Stomach (tissue), 4 donors: Measurements from ENCODE around the gene NXT1.

ENCODE experiments used
- POLR2A ChIP-seq, 4 donors: fragments of 450-650 bp; IDR thresholded peaks; one replicate each; pipeline ENCODE4 v1.6.1; 2016; ENCODE audit warnings: antibody characterized with exemption in 4 of 4, control low read depth in 2 of 4, mild to moderate bottlenecking in 1 of 4, moderate library complexity in 1 of 4
- TF ChIP-seq, protein P1 (sequence below), 7 experiments: fragments of 450-650 bp in 4 of 7; fragments of 200-600 bp in 3 of 7; sonication (generic) in 3 of 7; IDR thresholded peaks; one replicate each; pipeline ENCODE4 v1.5.1; 2016 to 2019; ENCODE audit warnings: antibody characterized with exemption in 7 of 7, control low read depth in 2 of 7, mild to moderate bottlenecking in 1 of 7

DNA sequence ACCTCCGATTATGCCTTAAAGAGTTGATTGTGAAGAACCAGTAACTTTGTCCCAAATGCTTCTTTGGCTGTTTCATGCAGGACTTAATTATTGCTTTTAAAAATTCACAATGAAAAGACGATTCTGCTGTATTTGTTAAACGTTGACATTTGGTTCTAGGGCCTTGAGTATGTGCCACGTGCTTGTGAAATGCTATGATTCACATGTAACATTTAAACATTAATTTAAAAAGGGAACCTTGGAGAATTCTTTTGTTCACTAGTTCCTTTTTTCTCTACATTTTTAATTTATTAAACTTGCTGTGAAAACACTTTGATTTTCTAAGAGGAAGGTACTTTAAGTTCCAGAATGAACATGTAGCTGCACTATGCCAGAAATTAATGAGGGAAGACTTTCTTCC is 20.9 kb downstream of the NXT1 start:
- TF ChIP-seq POLR2A (IDR thresholded peaks at IDR 0.05) = no peak
- TF ChIP-seq, protein P1, sequence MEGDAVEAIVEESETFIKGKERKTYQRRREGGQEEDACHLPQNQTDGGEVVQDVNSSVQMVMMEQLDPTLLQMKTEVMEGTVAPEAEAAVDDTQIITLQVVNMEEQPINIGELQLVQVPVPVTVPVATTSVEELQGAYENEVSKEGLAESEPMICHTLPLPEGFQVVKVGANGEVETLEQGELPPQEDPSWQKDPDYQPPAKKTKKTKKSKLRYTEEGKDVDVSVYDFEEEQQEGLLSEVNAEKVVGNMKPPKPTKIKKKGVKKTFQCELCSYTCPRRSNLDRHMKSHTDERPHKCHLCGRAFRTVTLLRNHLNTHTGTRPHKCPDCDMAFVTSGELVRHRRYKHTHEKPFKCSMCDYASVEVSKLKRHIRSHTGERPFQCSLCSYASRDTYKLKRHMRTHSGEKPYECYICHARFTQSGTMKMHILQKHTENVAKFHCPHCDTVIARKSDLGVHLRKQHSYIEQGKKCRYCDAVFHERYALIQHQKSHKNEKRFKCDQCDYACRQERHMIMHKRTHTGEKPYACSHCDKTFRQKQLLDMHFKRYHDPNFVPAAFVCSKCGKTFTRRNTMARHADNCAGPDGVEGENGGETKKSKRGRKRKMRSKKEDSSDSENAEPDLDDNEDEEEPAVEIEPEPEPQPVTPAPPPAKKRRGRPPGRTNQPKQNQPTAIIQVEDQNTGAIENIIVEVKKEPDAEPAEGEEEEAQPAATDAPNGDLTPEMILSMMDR (IDR thresholded peaks at IDR 0.05) = no peak
